Rectal smooth muscle tissue (tissue), 1 donor: Measurements from ENCODE around the gene EYS.

Source experiments
- H3K27ac ChIP-seq: one replicate; pipeline ENCODE4 v1.7.0; 2013; ENCODE audit warnings: low read depth, low read length, inconsistent platforms
- H3K27me3 ChIP-seq: one replicate; pipeline ENCODE4 v1.7.0; 2013; ENCODE audit warnings: low read length; ENCODE audit not compliant: control insufficient read depth, insufficient read depth
- H3K36me3 ChIP-seq: one replicate; pipeline ENCODE4 v1.7.0; 2013; ENCODE audit warnings: low read length; ENCODE audit not compliant: control insufficient read depth, insufficient read depth
- H3K4me1 ChIP-seq: one replicate; pipeline ENCODE4 v1.7.0; 2013; ENCODE audit warnings: low read length; ENCODE audit not compliant: control insufficient read depth, insufficient read depth
- H3K4me3 ChIP-seq: one replicate; pipeline ENCODE4 v1.7.0; 2013; ENCODE audit warnings: low read length
- H3K9ac ChIP-seq: one replicate; pipeline ENCODE4 v1.7.0; 2013; ENCODE audit warnings: low read length

EYS gene

DNA sequence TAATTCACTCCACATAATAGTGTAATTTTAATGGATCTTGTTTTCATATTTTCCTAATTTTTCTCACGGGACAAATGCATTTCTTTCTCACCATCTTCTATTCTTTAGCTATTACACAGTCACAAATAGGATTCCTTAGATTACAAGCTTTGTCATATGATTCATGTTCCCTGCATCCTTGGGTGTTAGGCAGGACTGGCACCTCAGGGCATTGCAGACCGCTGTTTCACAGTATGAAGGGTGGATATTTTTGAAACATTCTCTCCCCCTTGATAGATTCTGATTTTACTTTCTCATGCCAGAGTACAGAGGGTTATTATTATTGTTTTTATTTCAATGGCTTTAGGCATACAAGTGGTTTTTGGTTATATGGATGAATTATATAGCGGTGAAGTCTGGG lies 1469.0 kb downstream of the EYS start:
- H3K4me1 ChIP-seq: no peaks in the 10 kb centered on the region
- H3K9ac ChIP-seq: no peak overlapping the region
- no peak overlapping the region for H3K27ac ChIP-seq

DNA sequence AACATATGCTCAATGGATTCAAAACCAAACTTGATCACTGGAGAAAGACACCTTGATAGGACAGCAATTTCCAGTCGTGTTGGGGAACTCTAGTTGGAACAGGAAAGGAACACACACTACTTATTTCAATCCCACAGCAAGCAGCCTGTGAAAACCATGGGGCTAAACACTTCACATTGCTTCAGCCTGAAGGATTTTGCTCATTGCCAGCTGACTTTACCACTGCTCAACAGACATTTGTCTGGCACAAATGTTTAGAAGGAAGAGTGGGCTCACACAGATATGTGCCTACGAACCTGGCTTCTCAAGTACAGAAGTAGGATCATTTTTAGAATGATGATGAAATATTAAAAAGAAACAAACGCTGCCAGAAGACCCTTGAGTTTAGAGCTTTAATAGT lies 1473.3 kb downstream of the EYS start:
- Histone ChIP-seq H3K4me1 (no peaks in the 10 kb centered on the region), H3K4me3 (no peak overlapping the region), H3K36me3 (no peaks in the 10 kb centered on the region), H3K27ac (no peak overlapping the region), H3K9ac (no peak overlapping the region), H3K27me3 (no peaks in the 10 kb centered on the region)

More for the DNA sequence above, 1469.0 kb downstream of the EYS start:
- Histone ChIP-seq H3K27me3 (no peaks in the 10 kb centered on the region), H3K4me3 (no peak overlapping the region), H3K36me3 (no peaks in the 10 kb centered on the region)

DNA sequence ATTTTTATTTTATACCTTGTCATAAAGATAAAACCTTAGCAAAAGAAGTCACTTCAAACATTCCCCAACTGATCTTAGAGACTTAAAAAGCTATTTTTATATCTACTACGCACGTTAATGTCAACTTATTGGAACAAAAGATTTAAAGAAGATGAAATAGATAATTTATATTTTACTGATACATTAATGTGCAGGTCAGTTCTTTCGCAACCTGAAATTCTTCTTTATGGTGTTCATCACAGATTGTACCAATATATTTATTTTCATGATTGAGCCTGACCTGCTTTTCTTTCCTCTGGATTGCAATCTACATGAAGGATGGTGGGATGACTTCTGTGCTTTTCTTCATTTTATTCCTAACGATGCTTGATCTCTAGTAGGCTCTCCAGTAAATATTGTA lies 1475.1 kb downstream of the EYS start:
- no peaks in the 10 kb centered on the region for H3K27me3 ChIP-seq
- no peak overlapping the region for H3K9ac ChIP-seq
- no peak overlapping the region for H3K27ac ChIP-seq
- no peaks in the 10 kb centered on the region for H3K36me3 ChIP-seq
- H3K4me3 ChIP-seq: no peak overlapping the region
- no peaks in the 10 kb centered on the region for H3K4me1 ChIP-seq

DNA sequence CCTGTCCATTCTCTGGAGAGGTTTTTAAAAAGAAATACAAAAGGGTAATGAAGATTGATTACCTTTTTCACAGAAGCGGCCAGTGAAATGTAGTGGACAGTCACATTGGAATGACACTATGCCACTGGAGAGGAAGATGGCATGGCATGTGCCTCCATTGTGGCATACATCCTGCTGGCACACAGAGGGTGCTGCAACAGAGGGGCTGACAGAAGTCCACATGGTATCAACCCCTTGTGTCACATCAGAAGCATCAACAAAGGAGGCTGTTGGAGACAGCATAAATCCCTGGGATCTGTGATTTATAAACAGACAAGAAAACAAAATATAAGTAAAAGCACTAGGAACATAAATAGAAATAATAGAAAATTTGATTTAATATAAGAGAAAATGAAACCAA lies 1476.5 kb downstream of the EYS start:
- Histone ChIP-seq H3K27ac (no peak overlapping the region), H3K4me3 (no peak overlapping the region), H3K27me3 (no peaks in the 10 kb centered on the region), H3K4me1 (no peaks in the 10 kb centered on the region), H3K36me3 (no peaks in the 10 kb centered on the region), H3K9ac (no peak overlapping the region)

DNA sequence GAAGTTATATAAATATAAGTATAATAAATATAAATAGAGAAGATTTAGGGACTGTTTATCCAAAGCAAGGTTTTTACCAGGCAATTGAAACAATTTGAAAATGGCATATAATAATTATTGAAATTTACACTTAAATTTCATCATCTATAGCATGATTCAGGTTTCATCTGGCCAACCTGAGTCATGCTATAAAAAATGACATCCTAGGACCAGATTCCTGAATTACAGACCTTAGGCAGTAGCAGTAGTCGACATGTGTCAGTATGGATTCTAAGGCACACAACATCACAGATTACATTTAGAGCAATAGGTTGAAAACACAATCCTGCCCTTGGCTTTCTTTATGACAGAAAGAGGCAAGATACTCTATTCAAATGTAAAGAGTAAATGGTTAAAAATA lies 1479.2 kb downstream of the EYS start:
- no peak overlapping the region for H3K27ac ChIP-seq
- H3K9ac ChIP-seq: no peak overlapping the region
- H3K36me3 ChIP-seq: no peaks in the 10 kb centered on the region
- no peaks in the 10 kb centered on the region for H3K27me3 ChIP-seq
- no peak overlapping the region for H3K4me3 ChIP-seq
- no peaks in the 10 kb centered on the region for H3K4me1 ChIP-seq

DNA sequence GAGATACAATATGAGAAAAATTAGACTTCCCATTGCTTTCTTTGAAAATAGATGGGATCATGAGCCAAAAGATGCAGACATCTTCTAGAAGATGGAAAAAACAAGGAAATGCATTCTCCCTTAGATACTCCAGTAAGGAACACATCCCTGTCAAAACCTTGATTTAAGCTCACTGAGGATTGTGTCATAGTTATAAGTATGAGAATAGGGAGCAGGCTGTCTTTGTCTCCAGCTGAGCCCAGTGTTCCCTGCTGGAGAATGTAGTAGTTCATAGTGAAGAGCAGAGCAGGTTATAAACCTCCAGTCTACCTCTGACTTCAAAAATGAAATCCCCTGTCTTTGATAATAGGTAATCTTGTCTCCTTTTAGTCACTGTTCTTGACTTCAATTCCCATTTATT lies 1481.5 kb downstream of the EYS start:
- H3K27ac ChIP-seq: no peak overlapping the region
- no peaks in the 10 kb centered on the region for H3K36me3 ChIP-seq
- H3K9ac ChIP-seq: no peak overlapping the region
- H3K4me1 ChIP-seq: no peaks in the 10 kb centered on the region
- no peak overlapping the region for H3K4me3 ChIP-seq
- no peaks in the 10 kb centered on the region for H3K27me3 ChIP-seq

DNA sequence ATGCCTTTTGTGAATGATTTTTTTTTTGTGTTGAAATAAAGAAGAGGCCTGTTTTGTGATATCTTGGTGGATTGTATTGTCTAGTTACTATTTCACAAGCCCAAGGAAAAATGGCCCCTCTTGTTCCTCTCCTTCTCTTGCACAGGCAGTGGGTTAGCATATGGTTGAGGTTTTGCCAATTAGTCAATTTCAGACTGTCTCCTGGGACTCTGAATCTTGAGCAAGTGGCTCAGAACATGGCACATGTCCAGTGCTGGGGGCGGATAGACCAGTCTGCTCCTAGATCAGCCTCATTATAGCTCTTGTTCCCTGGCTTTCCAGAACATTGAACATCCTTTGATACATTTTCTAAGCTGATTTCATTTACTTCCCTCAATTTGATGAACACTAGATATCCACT lies 1482.2 kb downstream of the EYS start:
- H3K4me3 ChIP-seq: no peak overlapping the region
- no peaks in the 10 kb centered on the region for H3K4me1 ChIP-seq
- no peaks in the 10 kb centered on the region for H3K27me3 ChIP-seq
- H3K9ac ChIP-seq: no peak overlapping the region
- no peaks in the 10 kb centered on the region for H3K36me3 ChIP-seq
- no peak overlapping the region for H3K27ac ChIP-seq

DNA sequence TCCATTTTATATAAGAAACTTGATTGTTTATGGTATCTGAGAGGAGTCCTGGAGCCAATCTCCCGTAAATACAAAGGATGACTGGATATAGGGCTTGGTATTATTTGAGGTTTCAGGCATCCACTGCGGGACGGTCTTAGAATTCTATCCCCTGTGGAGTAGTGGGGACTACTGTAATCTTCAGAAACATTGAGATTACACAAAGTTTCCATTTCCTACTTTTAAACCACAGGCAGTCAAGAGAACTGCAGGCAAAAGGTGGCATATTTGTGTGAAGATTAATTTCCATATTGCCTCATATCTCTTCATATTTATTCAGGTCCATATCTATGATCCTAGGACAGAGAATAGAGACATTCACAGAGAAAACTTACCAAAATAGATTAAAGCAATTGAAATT lies 1485.2 kb downstream of the EYS start:
- Histone ChIP-seq H3K36me3 (no peaks in the 10 kb centered on the region), H3K4me1 (no peaks in the 10 kb centered on the region), H3K27me3 (no peaks in the 10 kb centered on the region), H3K27ac (no peak overlapping the region), H3K4me3 (no peak overlapping the region), H3K9ac (no peak overlapping the region)

DNA sequence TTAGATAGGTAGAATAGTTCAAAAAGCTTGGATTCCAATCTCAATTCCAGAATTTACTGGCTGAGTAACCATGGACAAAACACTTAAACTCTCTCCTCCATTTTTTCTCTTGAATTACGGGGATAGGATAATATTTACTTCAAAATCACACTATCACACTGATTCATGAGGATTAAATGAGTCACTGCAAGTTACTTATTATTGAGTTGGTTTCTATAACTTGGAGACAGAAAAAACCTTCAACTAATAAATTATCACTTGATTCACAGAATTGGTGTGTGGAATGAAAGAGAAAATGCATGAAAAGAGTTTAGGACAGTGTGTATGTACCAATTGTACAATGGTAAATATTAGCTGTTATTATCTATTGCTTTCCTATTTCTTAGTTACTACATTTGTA lies 1486.2 kb downstream of the EYS start:
- Histone ChIP-seq H3K27ac (no peak overlapping the region), H3K4me3 (no peak overlapping the region)

DNA sequence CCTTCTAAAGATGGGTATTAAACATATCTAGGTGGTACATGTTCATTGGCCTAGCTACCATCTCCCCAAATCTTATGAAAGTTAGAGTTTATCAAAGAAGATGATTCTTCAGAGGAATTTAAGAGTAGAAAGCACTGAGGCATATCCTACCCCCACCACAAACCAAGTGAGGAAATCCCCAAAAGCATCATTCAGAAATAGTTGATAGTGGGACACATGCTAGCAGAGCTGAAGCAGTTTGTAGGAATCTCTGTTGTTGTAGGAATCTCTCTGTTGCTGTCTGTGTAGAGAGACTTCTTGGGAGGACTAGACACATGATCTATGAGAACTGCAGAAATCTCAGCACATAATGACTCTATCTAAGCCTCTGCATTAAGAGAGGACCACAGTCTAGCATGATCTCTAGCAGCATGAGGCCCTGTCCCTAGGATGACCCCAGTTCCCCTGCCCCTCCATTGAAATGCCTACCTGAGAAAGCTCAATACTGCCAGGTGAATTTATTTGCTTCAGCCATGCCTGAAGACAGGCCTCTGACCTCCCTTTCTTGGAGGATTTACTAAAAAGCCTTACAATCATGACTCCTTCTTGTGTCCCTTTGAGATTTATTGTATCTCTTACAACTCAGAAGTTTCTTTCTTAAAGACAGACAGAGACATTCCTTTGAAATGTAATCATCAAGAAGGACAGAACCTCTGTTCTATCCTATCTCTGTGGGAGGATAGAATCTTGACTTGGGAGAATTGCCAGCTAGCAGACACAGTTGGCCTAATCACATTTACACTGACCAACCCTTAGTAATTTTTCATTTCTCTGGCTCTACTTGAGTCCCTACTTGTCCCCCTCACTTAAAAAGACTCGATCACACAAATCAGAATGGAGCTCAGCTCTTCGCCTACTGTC lies 1489.1 kb downstream of the EYS start:
- H3K4me1 ChIP-seq: no peaks in the 10 kb centered on the region
- no peak overlapping the region for H3K27ac ChIP-seq
- no peak overlapping the region for H3K9ac ChIP-seq
- no peaks in the 10 kb centered on the region for H3K36me3 ChIP-seq
- no peaks in the 10 kb centered on the region for H3K27me3 ChIP-seq
- no peak overlapping the region for H3K4me3 ChIP-seq

More for the DNA sequence above, 1486.2 kb downstream of the EYS start:
- no peak overlapping the region for H3K9ac ChIP-seq
- no peaks in the 10 kb centered on the region for H3K4me1 ChIP-seq
- H3K36me3 ChIP-seq: no peaks in the 10 kb centered on the region
- H3K27me3 ChIP-seq: no peaks in the 10 kb centered on the region

DNA sequence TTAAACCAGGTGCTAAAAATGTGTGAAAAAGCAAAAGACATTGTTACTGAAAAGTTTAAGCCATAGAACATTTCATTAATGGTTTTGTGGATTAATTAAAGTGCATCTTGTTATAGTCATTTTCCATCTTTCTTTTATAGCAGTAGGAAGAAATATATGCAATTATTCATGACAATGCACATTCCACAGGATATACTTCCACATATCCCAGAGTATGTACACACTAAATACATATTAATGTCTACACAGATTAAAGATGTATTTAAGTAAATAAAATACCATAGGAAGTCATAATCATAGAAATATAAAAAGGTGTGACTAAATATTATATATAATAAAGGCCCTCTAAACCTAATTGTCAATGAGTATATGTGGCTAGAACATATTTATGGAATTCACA lies 1492.7 kb downstream of the EYS start:
- Histone ChIP-seq H3K4me3 (no peak overlapping the region), H3K4me1 (no peaks in the 10 kb centered on the region), H3K36me3 (no peaks in the 10 kb centered on the region), H3K27ac (no peak overlapping the region), H3K9ac (no peak overlapping the region), H3K27me3 (no peaks in the 10 kb centered on the region)

DNA sequence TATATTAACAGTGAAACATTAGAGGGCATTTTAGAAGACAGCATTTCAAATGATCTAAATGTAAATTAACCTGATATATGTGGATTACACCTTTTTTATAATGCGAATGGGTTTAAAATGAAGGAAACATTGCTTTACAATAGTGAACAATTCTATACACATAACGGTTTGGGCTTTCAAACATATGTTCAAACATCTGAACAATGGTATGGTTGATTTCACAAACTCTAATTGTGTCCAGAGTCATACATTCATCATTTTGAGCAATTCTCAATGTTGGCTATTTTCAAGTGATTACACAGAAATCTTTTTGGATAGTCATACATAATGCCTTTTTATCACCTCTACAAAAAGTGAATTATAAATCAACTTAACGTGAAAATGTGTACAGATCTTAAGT lies 1493.3 kb downstream of the EYS start:
- Histone ChIP-seq H3K27me3 (no peaks in the 10 kb centered on the region), H3K9ac (no peak overlapping the region), H3K36me3 (no peaks in the 10 kb centered on the region), H3K4me1 (no peaks in the 10 kb centered on the region), H3K27ac (no peak overlapping the region), H3K4me3 (no peak overlapping the region)

DNA sequence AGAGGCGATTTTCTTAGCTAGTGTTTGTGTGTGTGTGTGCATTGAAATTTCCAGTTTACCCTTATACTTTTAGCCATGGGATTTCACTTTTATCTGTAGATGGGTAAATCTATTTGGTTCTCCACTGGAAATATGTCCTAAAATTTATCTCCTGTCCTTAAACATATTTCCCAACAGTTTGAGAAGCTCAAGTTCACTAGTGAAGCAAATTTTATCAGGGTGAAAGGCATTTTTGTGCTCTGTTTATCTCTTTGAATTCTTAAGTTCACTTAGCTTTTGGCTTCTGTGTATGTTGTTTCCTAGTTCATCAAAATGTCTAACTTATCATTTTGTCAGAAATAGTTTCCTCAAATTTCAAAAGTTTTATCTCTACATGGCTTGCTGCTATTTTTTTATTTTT lies 1509.8 kb downstream of the EYS start:
- Histone ChIP-seq H3K4me1 (no peaks in the 10 kb centered on the region), H3K36me3 (no peaks in the 10 kb centered on the region), H3K4me3 (no peak overlapping the region), H3K9ac (no peak overlapping the region), H3K27ac (no peak overlapping the region), H3K27me3 (no peaks in the 10 kb centered on the region)
